ENCODE data around the gene OLFM1.
"Not testable (repeated sequence)": the region's sequence is repeated elsewhere in the genome, so short reads cannot be mapped to it uniquely, and the experiment has no call there.

The OLFM1 gene

GRCh38 chr9:135155396-135155795 is 67.9 kb downstream of the OLFM1 start:
- no peak for DNase-seq (ENCODE audit: low read depth)

- peak; percentile 8 for DNase-seq (ENCODE audit: low read depth)
Measured at GRCh38 chr9:135156525-135157510, 69.3 kb downstream of the OLFM1 start.

- no peak for DNase-seq (ENCODE audit: low read depth)
Measured at GRCh38 chr9:135157856-135158563, 70.5 kb downstream of the OLFM1 start.

GRCh38 chr9:135158564-135158937 is 71.1 kb downstream of the OLFM1 start:
- no peak for DNase-seq (ENCODE audit: low read depth)

- DNase-seq (ENCODE audit: low read depth), result no peak
Measured at GRCh38 chr9:135159801-135160200, 72.3 kb downstream of the OLFM1 start.

- no peak for DNase-seq (ENCODE audit: low read depth)
Measured at GRCh38 chr9:135160862-135161261, 73.4 kb downstream of the OLFM1 start.

- DNase-seq (ENCODE audit: low read depth), result not testable (repeated sequence)
Measured at GRCh38 chr9:135162599-135162998, 75.1 kb downstream of the OLFM1 start.

GRCh38 chr9:135163023-135163780 is 75.7 kb downstream of the OLFM1 start:
- no peak for DNase-seq (ENCODE audit: low read depth)

- DNase-seq (ENCODE audit: low read depth), result no peak
Measured at GRCh38 chr9:135164036-135164435, 76.6 kb downstream of the OLFM1 start.

GRCh38 chr9:135165003-135165711 is 77.7 kb downstream of the OLFM1 start:
- no peak for DNase-seq (ENCODE audit: low read depth)

GRCh38 chr9:135165756-135166519 is 78.5 kb downstream of the OLFM1 start:
- no peak for DNase-seq (ENCODE audit: low read depth)

GRCh38 chr9:135166565-135166964 is 79.1 kb downstream of the OLFM1 start:
- DNase-seq (ENCODE audit: low read depth), result no peak

GRCh38 chr9:135167356-135167755 is 79.9 kb downstream of the OLFM1 start:
- no peak for DNase-seq (ENCODE audit: low read depth)

- DNase-seq (ENCODE audit: low read depth), result no peak
Measured at GRCh38 chr9:135167849-135168655, 80.6 kb downstream of the OLFM1 start.

GRCh38 chr9:135169709-135170226 is 82.3 kb downstream of the OLFM1 start:
- no peak for DNase-seq (ENCODE audit: low read depth)

- no peak for DNase-seq (ENCODE audit: low read depth)
Measured at GRCh38 chr9:135170535-135170934, 83.1 kb downstream of the OLFM1 start.

Data from EH (cell line).